ENCODE measurements around the gene GCK.

GRCh38 chr7:44105832-44106231 lies 83.4 kb downstream of the GCK start:
- TF ChIP-seq CTCF (IDR thresholded peaks at IDR 0.05) (no peak), EZH2 (IDR thresholded peaks at IDR 0.05; ENCODE audit: borderline replicate concordance, insufficient read depth, low read depth, low read length, poor library complexity, severe bottlenecking) (no peak)
